Endothelial cell of umbilical vein (primary cell): ENCODE data around the gene NAPA. TPM values are rescaled to one million over a fixed set of nuclear protein-coding genes. Genes with fewer than 3 reads are reported as not detected.

Experiments
- BruUV-seq: library from RNA; stranded (reverse); fragments of 400-500 nt; replicated peaks from 2 replicates; lab custom pipeline; 2021; lab: Mats Ljungman, UMichigan
- CTCF ChIA-PET: fragments of 300-600, 350-600 bp; sonication (Branson Sonifier 250); formaldehyde crosslinking; loops from one replicate; lab custom pipeline; 2021; ENCODE audit warnings: antibody characterized with exemption, inconsistent platforms; lab: Charles Lee
- POLR2A ChIA-PET: fragments of 300-600, 350-600 bp; sonication (Branson Sonifier 250); formaldehyde crosslinking; loops from one replicate; lab custom pipeline; 2021; ENCODE audit warnings: antibody characterized with exemption, inconsistent platforms; lab: Charles Lee
- DNase-seq: peaks from one replicate; pipeline ENCODE4 v3.0.0-alpha.2; 2011; ENCODE audit warnings: low read depth, low spot score
- FAIRE-seq: peaks from 2 replicates; lab custom pipeline; 2011; peaks lifted over from hg19 to GRCh38; lab: Jason Lieb, UNC
- H2AFZ ChIP-seq: 2 replicates; pipeline ENCODE4 v1.6.0; 2012; ENCODE audit warnings: low read depth, low read length, control low read depth, inconsistent platforms
- H3K27ac ChIP-seq: 2 replicates; pipeline ENCODE4 v1.5.1; 2011; ENCODE audit warnings: low read depth, mild to moderate bottlenecking, control low read depth, low read length, moderate library complexity; ENCODE audit not compliant: insufficient read depth
- H3K27me3 ChIP-seq, 2 experiments: 2 replicates each; pipeline versions ENCODE4 v1.6.0 to v1.6.1; 2011; ENCODE audit warnings: low read length in 2 of 2, mixed read lengths in 1 of 2; ENCODE audit not compliant: control insufficient read depth in 2 of 2, insufficient read depth in 2 of 2
- H3K36me3 ChIP-seq, 2 experiments: 2 replicates in 1 of 2; 3 replicates in 1 of 2; pipeline ENCODE4 v1.5.1; 2011; ENCODE audit warnings: low read length in 2 of 2, mild to moderate bottlenecking in 1 of 2, moderate library complexity in 1 of 2; ENCODE audit not compliant: control insufficient read depth in 2 of 2, insufficient read depth in 2 of 2; ENCODE audit errors: extremely low read depth in 1 of 2
- H3K4me1 ChIP-seq: 3 replicates; pipeline ENCODE4 v1.5.1; 2011; ENCODE audit warnings: mild to moderate bottlenecking, low read length; ENCODE audit not compliant: control insufficient read depth, insufficient read depth; ENCODE audit errors: extremely low read depth
- H3K4me2 ChIP-seq: 2 replicates; pipeline ENCODE4 v1.6.1; 2011; ENCODE audit warnings: low read length, control low read depth, mixed read lengths; ENCODE audit not compliant: insufficient read depth
- H3K4me3 ChIP-seq, 3 experiments: fragments of 200-600 bp in 1 of 3; sonication (generic), shearing (Covaris generic) in 1 of 3; replicated peaks in 1 of 3; 2 replicates each; pipeline ENCODE4 v1.5.1; 2011 to 2016; ENCODE audit warnings: control low read depth in 3 of 3, low read length in 3 of 3, mild to moderate bottlenecking in 2 of 3, inconsistent platforms in 1 of 3, low read depth in 1 of 3, moderate library complexity in 1 of 3; ENCODE audit not compliant: insufficient read depth in 1 of 3
- H3K79me2 ChIP-seq: 2 replicates; pipeline ENCODE4 v1.6.0; 2012; ENCODE audit warnings: low read length, inconsistent platforms; ENCODE audit not compliant: control insufficient read depth, insufficient read depth
- H3K9ac ChIP-seq: replicated peaks from 2 replicates; pipeline ENCODE3; 2011; ENCODE audit warnings: low read length, control low read depth; ENCODE audit not compliant: insufficient read depth; ENCODE audit errors: extremely low read depth
- H3K9me1 ChIP-seq: replicated peaks from 3 replicates; pipeline ENCODE4 v1.6.0; 2011; ENCODE audit warnings: mild to moderate bottlenecking, low read length; ENCODE audit not compliant: control insufficient read depth, insufficient read depth; ENCODE audit errors: extremely low read depth
- H3K9me3 ChIP-seq: replicated peaks from 2 replicates; pipeline ENCODE4 v1.5.1; 2012; ENCODE audit warnings: low read length, inconsistent platforms; ENCODE audit not compliant: control insufficient read depth, insufficient read depth
- H4K20me1 ChIP-seq: replicated peaks from 2 replicates; pipeline ENCODE3; 2011; ENCODE audit warnings: mild to moderate bottlenecking, low read length; ENCODE audit not compliant: control insufficient read depth, insufficient read depth; ENCODE audit errors: extremely low read depth
- EZH2 ChIP-seq: IDR thresholded peaks from 2 replicates; pipeline ENCODE4 v1.6.1; 2012; ENCODE audit warnings: borderline replicate concordance, low read depth, mild to moderate bottlenecking, moderate library complexity, low read length, inconsistent platforms; ENCODE audit not compliant: severe bottlenecking
- FOS ChIP-seq: IDR thresholded peaks from 2 replicates; pipeline ENCODE4 v1.6.1; 2011; ENCODE audit warnings: mild to moderate bottlenecking, low read length, moderate library complexity, borderline replicate concordance; ENCODE audit not compliant: insufficient read depth
- GATA2 ChIP-seq: IDR thresholded peaks from 2 replicates; pipeline ENCODE4 v1.7.0; 2011; ENCODE audit warnings: low read depth, mild to moderate bottlenecking, moderate library complexity, mixed read lengths, low read length; ENCODE audit not compliant: insufficient read length, insufficient read depth
- JUN ChIP-seq: IDR thresholded peaks from 2 replicates; pipeline ENCODE4 v1.6.1; 2011; ENCODE audit warnings: borderline replicate concordance, low read depth; ENCODE audit not compliant: insufficient read length, insufficient read depth
- MYC ChIP-seq: IDR thresholded peaks from one replicate; pipeline ENCODE4 v1.6.1; 2011; ENCODE audit warnings: mild to moderate bottlenecking, low read depth, low read length
- POLR2A ChIP-seq: IDR thresholded peaks from 2 replicates; pipeline ENCODE4 v1.6.1; 2012; ENCODE audit warnings: low read depth, mild to moderate bottlenecking, control low read depth, low read length
- POLR2AphosphoS5 ChIP-seq: IDR thresholded peaks from 2 replicates; pipeline ENCODE4 v1.6.1; 2012; ENCODE audit warnings: low read depth, mild to moderate bottlenecking, control low read depth, low read length, moderate library complexity; ENCODE audit not compliant: insufficient read depth
- dilution Hi-C: fragments of 300-500 bp; cut with MboI; formaldehyde crosslinking; loops from one replicate; pipeline ENCODE4 v1.15.0; 2019; ENCODE audit warnings: low sequenced_read_pairs; ENCODE audit not compliant: extremely low pct_ligation_motif_present
- intact Hi-C: fragments of 100-400 bp; cut with micrococcal nuclease; formaldehyde crosslinking; loops from one replicate; pipeline ENCODE4 v1.10.0; 2022
- polyA plus RNA-seq, 4 experiments: library from polyadenylated mRNA; depleted of rRNA in 3 of 4; stranded (reverse) in 3 of 4; unstranded in 1 of 4; fragments of >200 nt; gene quantifications; 2 replicates each; pipeline versions ENCODE4 v1.2.1 to v1.2.3, GENCODE V29; 2011 to 2012; ENCODE audit warnings: missing spikeins in 1 of 4
- total RNA-seq: library from RNA; stranded (reverse); gene quantifications from 2 replicates; pipeline ENCODE4 v1.2.3, GENCODE V29; 2021
- TF ChIP-seq, protein P1 (sequence below): IDR thresholded peaks from 2 replicates; pipeline ENCODE4 v1.6.1; 2011; ENCODE audit not compliant: insufficient read depth, insufficient read length
- TF ChIP-seq, protein P2 (sequence below), 2 donors: IDR thresholded peaks; 1 replicate in 1 of 2; 2 replicates in 1 of 2; pipeline ENCODE4 v1.5.1; 2011; ENCODE audit warnings: low read length in 2 of 2, mild to moderate bottlenecking in 2 of 2, moderate library complexity in 2 of 2, control low read depth in 1 of 2, inconsistent platforms in 1 of 2, low read depth in 1 of 2; ENCODE audit not compliant: insufficient read depth in 1 of 2; ENCODE audit errors: extremely low read depth in 1 of 2

Gene NAPA
- total and polyA plus RNA-seq, 2 donors (not counting 3 experiments of a cell fraction or from before 2014, with no cell fraction given), result 107 to 154 TPM

DNA sequence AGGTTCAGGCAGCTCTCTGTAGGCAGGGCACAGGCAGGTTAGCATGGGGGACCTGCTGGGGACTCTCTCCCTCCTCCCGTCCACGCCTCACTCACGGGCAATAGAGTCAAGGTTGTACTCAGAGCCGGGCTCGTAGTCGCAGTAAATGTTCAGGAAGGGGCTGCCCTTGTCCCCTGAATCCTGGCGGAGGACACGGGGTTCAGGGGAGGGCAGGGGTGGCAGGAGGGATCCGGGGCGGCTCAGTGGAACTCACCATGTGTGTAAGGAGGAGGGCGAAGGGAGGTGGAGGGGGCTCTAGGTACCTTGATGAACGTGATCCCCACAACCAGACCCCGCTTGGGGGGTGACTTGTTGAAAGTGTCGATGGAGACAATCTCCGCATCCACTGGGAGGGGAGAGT is 31.7 kb downstream of the NAPA start:
- Histone ChIP-seq H3K4me1 (peaks cover 3% of the 10 kb centered on the region), H3K36me3 (peaks cover 0 to 5% of the 10 kb centered on the region in 2 experiments), H3K9me1 (no peaks in the 10 kb centered on the region), H4K20me1 (no peaks in the 10 kb centered on the region), H3K4me3 (peak overlapping the region in 1 of 3 experiments; percentile 39), H3K79me2 (no peaks in the 10 kb centered on the region), H3K4me2 (peak overlapping the region; percentile 75), H3K9ac (no peak overlapping the region), H3K27ac (no peak overlapping the region), H3K9me3 (no peaks in the 10 kb centered on the region), H2AFZ (peak overlapping the region; percentile 88), H3K27me3 (no peaks in the 10 kb centered on the region)
- DNase-seq (no peak), FAIRE-seq (no peak)
- POLR2A ChIA-PET, result interaction anchor here (0.6 kb wide), 1 partner anchor 195 kb away, joined by 3 read pairs; no protein-coding TSS in a partner anchor
- dilution Hi-C loops, result no loop called here
- BruUV-seq, result no TSS peak
- TF ChIP-seq, protein P1, sequence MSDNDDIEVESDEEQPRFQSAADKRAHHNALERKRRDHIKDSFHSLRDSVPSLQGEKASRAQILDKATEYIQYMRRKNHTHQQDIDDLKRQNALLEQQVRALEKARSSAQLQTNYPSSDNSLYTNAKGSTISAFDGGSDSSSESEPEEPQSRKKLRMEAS, result no peak
- TF ChIP-seq FOS, result no peak
- TF ChIP-seq JUN, result no peak
- TF ChIP-seq EZH2, result no peak
- TF ChIP-seq MYC, result no peak
- TF ChIP-seq POLR2AphosphoS5, result no peak
- no peak for TF ChIP-seq POLR2A
- no peak for TF ChIP-seq GATA2
- TF ChIP-seq, protein P2, sequence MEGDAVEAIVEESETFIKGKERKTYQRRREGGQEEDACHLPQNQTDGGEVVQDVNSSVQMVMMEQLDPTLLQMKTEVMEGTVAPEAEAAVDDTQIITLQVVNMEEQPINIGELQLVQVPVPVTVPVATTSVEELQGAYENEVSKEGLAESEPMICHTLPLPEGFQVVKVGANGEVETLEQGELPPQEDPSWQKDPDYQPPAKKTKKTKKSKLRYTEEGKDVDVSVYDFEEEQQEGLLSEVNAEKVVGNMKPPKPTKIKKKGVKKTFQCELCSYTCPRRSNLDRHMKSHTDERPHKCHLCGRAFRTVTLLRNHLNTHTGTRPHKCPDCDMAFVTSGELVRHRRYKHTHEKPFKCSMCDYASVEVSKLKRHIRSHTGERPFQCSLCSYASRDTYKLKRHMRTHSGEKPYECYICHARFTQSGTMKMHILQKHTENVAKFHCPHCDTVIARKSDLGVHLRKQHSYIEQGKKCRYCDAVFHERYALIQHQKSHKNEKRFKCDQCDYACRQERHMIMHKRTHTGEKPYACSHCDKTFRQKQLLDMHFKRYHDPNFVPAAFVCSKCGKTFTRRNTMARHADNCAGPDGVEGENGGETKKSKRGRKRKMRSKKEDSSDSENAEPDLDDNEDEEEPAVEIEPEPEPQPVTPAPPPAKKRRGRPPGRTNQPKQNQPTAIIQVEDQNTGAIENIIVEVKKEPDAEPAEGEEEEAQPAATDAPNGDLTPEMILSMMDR (IDR thresholded peaks at IDR 0.05; ENCODE audit: extremely low read depth in 1 of 2, insufficient read depth in 1 of 2, low read depth in 1 of 2, low read length in 2 of 2), result no peak
- CTCF ChIA-PET, result interaction anchor here (0.9 to 1.8 kb wide), 23 partner anchors 9 to 260 kb away, joined by 3 to 16 read pairs (median 4); partner anchors contain the start of genes DHX34, EHD2 and NAPA
- intact Hi-C loops, result loop anchor here (1.0 to 5.0 kb wide), 2 partner anchors 56 to 215 kb away; no protein-coding TSS in a partner anchor
